ENCODE data around the gene KCNJ9.

The KCNJ9 gene

DNA sequence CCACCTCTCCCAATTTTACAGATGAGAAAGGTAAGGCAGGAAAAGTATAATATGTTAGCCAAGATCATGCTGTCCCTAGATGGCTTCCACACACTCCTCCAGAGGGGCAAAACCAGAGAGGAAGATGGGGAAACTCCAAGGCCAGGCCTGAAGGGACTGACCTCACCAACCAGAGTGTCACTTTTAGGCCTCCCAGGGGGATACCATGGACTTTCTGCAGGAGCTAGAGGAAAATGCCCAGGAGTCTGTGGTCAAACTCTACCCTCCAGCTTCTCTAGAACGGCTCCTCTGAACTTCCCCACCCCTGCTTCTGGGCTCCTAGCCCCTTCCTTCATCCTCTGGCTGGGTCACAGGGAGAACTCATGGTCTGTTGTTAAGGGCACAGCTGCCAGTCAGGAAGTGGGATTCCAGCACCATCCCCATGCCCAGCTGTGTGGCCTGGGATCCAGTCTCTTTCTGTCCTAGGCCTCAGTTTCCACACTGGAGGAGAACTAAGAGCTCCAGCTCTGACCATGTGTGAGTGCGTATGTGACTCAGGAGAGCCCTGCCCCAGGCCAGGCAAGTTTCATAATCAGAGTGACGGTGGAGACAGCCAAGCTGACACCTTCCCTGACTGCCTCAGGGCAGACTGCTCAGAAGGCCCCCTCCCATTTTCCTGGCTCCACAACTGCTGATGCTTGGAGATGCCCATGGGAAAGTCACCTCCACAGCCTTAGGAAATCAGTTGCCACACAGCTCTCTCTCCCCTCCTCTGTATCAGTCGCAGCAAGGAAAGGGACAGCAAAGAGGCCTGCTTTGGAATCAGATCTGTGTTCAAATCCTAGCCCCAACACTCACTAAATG lies 15.2 kb downstream of the KCNJ9 start:
- no peak overlapping the region for H3K27ac ChIP-seq (ENCODE audit: low read length)
- no peaks in the 10 kb centered on the region for H4K20me1 ChIP-seq (ENCODE audit: insufficient read depth, low read length)
- H3K4me1 ChIP-seq (ENCODE audit: low read length), result peaks cover 32% of the 10 kb centered on the region
- H2AFZ ChIP-seq (ENCODE audit: low read length), result no peak overlapping the region
- H3K9ac ChIP-seq (ENCODE audit: low read length), result no peak overlapping the region
- H3K9me3 ChIP-seq (replicated peaks; ENCODE audit: insufficient read depth, low read length), result no peaks in the 10 kb centered on the region
- peaks cover 7% of the 10 kb centered on the region; the same call in 1 of the 2 replicates for H3F3A ChIP-seq (ENCODE audit: insufficient read depth, low read length)
- no peaks in the 10 kb centered on the region for H3K27me3 ChIP-seq (replicated peaks; ENCODE audit: insufficient read depth, low read length)
- TF ChIP-seq, protein P1, sequence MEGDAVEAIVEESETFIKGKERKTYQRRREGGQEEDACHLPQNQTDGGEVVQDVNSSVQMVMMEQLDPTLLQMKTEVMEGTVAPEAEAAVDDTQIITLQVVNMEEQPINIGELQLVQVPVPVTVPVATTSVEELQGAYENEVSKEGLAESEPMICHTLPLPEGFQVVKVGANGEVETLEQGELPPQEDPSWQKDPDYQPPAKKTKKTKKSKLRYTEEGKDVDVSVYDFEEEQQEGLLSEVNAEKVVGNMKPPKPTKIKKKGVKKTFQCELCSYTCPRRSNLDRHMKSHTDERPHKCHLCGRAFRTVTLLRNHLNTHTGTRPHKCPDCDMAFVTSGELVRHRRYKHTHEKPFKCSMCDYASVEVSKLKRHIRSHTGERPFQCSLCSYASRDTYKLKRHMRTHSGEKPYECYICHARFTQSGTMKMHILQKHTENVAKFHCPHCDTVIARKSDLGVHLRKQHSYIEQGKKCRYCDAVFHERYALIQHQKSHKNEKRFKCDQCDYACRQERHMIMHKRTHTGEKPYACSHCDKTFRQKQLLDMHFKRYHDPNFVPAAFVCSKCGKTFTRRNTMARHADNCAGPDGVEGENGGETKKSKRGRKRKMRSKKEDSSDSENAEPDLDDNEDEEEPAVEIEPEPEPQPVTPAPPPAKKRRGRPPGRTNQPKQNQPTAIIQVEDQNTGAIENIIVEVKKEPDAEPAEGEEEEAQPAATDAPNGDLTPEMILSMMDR (IDR thresholded peaks at IDR 0.05; ENCODE audit: low read length), result no peak
- TF ChIP-seq EZH2 (optimal IDR thresholded peaks at IDR 0.05; ENCODE audit: low read depth, low read length) (no peak), EZH2phosphoT487 (IDR thresholded peaks at IDR 0.05; ENCODE audit: low read length) (no peak)
- no peak for DNase-seq
- no peaks in the 10 kb centered on the region for H3K36me3 ChIP-seq (replicated peaks; ENCODE audit: insufficient read depth, low read length)
- peak overlapping the region; percentile 93; the same call in 1 of the 2 replicates for H3K4me2 ChIP-seq (ENCODE audit: low read depth, low read length)
- H3K4me3 ChIP-seq (ENCODE audit: low read length), result no peak overlapping the region
- no peaks in the 10 kb centered on the region for H3K9me2 ChIP-seq (replicated peaks; ENCODE audit: insufficient read depth, low read length)
- peaks cover 23% of the 10 kb centered on the region for H3K79me2 ChIP-seq (ENCODE audit: low read length)

GRCh38 chr1:160097151-160097910 lies 16.0 kb downstream of the KCNJ9 start:
- H3K9ac ChIP-seq (ENCODE audit: low read length), result peak overlapping the region; percentile 83
- peak overlapping the region; percentile 83; the same call in 1 of the 2 replicates for H2AFZ ChIP-seq (ENCODE audit: low read length)
- no peak for DNase-seq
- peak overlapping the region; percentile 94 for H3K4me3 ChIP-seq (ENCODE audit: low read length)
- H3K79me2 ChIP-seq (ENCODE audit: low read length), result peaks cover 23% of the 10 kb centered on the region
- H3K9me2 ChIP-seq (replicated peaks; ENCODE audit: insufficient read depth, low read length), result no peaks in the 10 kb centered on the region
- H3K9me3 ChIP-seq (replicated peaks; ENCODE audit: insufficient read depth, low read length), result no peaks in the 10 kb centered on the region
- no peaks in the 10 kb centered on the region for H3K36me3 ChIP-seq (replicated peaks; ENCODE audit: insufficient read depth, low read length)
- TF ChIP-seq, protein P1 (IDR thresholded peaks at IDR 0.05; ENCODE audit: low read length), result no peak
- TF ChIP-seq EZH2 (optimal IDR thresholded peaks at IDR 0.05; ENCODE audit: low read depth, low read length) (no peak), EZH2phosphoT487 (IDR thresholded peaks at IDR 0.05; ENCODE audit: low read length) (no peak)
- peaks cover 7% of the 10 kb centered on the region; the same call in 1 of the 2 replicates for H3F3A ChIP-seq (ENCODE audit: insufficient read depth, low read length)
- H3K27me3 ChIP-seq (replicated peaks; ENCODE audit: insufficient read depth, low read length), result no peaks in the 10 kb centered on the region
- H3K27ac ChIP-seq (ENCODE audit: low read length), result no peak overlapping the region
- no peaks in the 10 kb centered on the region for H4K20me1 ChIP-seq (ENCODE audit: insufficient read depth, low read length)
- H3K4me1 ChIP-seq (ENCODE audit: low read length), result peaks cover 33% of the 10 kb centered on the region
- peak overlapping the region; percentile 93 for H3K4me2 ChIP-seq (ENCODE audit: low read depth, low read length)

DNA sequence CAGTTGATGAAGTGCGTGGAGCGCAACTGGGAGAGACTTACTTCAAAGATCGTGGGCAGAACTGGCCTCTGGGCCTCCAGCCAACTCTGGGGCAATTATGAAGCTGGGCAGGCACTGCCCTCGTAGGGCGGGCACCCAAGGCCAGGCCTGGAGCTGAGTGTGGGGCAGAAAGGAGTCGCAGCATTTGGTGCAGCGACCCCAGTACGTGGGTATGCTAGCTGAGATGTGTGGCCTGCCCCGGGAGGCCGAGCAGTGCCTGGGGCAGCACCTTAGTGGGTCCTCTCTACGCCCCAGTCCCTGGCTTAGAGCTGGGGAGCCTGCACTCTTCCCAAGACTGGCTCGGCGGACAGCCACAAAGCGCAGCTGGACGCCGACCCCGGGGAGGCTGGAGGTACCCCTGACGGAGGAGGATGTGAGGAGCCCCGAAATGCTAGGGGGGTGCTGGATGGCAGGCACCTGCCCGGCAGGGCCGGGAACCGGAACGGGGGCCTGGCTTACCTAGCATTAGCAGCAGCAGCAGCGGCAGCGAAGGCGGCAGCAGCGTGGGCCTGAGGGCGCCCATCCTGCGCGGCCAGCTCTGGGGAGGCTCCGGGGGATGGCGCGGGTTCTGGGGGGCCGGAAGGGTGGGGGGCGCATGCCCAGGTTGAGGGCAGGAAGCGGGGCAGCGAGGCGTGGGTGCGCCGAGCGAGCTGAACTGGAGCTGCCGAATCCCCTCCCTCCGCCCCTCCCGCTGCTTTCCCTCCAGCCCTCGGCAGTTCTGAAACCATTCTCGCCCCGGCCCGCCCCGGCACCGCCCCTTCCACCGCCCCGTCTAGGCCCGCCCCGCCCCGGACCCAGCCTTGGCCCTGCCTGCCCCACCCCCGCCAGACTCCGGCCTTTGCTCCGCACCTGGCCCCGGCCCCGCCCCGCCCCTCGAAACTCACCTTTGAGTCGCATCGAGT lies 16.8 kb downstream of the KCNJ9 start, which contains the start of gene IGSF8:
Gene IGSF8 (minus strand): TSS at position 709 of the 941 bp plus-strand sequence. CDS start 147 bp downstream, at position 562.
- H4K20me1 ChIP-seq (ENCODE audit: insufficient read depth, low read length), result no peaks in the 10 kb centered on the region
- peaks cover 7% of the 10 kb centered on the region; the same call in 1 of the 2 replicates for H3F3A ChIP-seq (ENCODE audit: insufficient read depth, low read length)
- peak within 1 kb of the TSS; percentile 100 for H2AFZ ChIP-seq (ENCODE audit: low read length)
- peak; percentile 94 for DNase-seq
- H3K9me2 ChIP-seq (replicated peaks; ENCODE audit: insufficient read depth, low read length), result no peaks in the 10 kb centered on the region
- H3K79me2 ChIP-seq (ENCODE audit: low read length), result peaks cover 23% of the 10 kb centered on the region
- H3K4me2 ChIP-seq (ENCODE audit: low read depth, low read length), result peak within 1 kb of the TSS; percentile 96
- TF ChIP-seq, protein P1 (IDR thresholded peaks at IDR 0.05; ENCODE audit: low read length), result no peak
- TF ChIP-seq EZH2phosphoT487 (IDR thresholded peaks at IDR 0.05; ENCODE audit: low read length) (no peak), EZH2 (optimal IDR thresholded peaks at IDR 0.05; ENCODE audit: low read depth, low read length) (no peak)
- H3K9ac ChIP-seq (ENCODE audit: low read length), result peak within 1 kb of the TSS; percentile 83
- H3K27me3 ChIP-seq (replicated peaks; ENCODE audit: insufficient read depth, low read length), result no peaks in the 10 kb centered on the region
- H3K36me3 ChIP-seq (replicated peaks; ENCODE audit: insufficient read depth, low read length), result no peaks in the 10 kb centered on the region
- H3K4me3 ChIP-seq (ENCODE audit: low read length), result peak within 1 kb of the TSS; percentile 94
- peak within 1 kb of the TSS; percentile 40; the same call in 1 of the 2 replicates for H3K27ac ChIP-seq (ENCODE audit: low read length)
- peaks cover 33% of the 10 kb centered on the region for H3K4me1 ChIP-seq (ENCODE audit: low read length)
- H3K9me3 ChIP-seq (replicated peaks; ENCODE audit: insufficient read depth, low read length), result no peaks in the 10 kb centered on the region
